ENCODE measurements around the gene FHOD1.

The FHOD1 gene

GRCh38 chr16:67188798-67189197 is 58.5 kb downstream of the FHOD1 start:
- no peak for DNase-seq

- DNase-seq, result no peak
Measured at GRCh38 chr16:67188323-67188722, 59.0 kb downstream of the FHOD1 start.

- no peak for DNase-seq
Measured at GRCh38 chr16:67187175-67187890, 59.9 kb downstream of the FHOD1 start.

GRCh38 chr16:67186550-67186950 is 60.7 kb downstream of the FHOD1 start:
- DNase-seq, result no peak

GRCh38 chr16:67185651-67186134 is 61.6 kb downstream of the FHOD1 start:
- DNase-seq, result no peak

GRCh38 chr16:67184995-67185650 is 62.2 kb downstream of the FHOD1 start:
- peak; percentile 50 to 81 (median 72) for DNase-seq

GRCh38 chr16:67184453-67184994 is 62.8 kb downstream of the FHOD1 start:
- DNase-seq, result no peak

GRCh38 chr16:67183627-67184452 is 63.4 kb downstream of the FHOD1 start, which contains the start of gene MATCAP1:
Gene MATCAP1 (minus strand): TSS chr16:67183963. CDS start chr16:67180610, 3,353 bp downstream.
- DNase-seq, result peak; percentile 66 to 86 (median 74)

- no peak for DNase-seq
Measured at GRCh38 chr16:67183284-67183626, 64.0 kb downstream of the FHOD1 start.

- no peak for DNase-seq
Measured at GRCh38 chr16:67182288-67182687, 65.0 kb downstream of the FHOD1 start.

GRCh38 chr16:67181346-67181745 is 65.9 kb downstream of the FHOD1 start:
- no peak for DNase-seq

- no peak for DNase-seq
Measured at GRCh38 chr16:67180166-67180565, 67.1 kb downstream of the FHOD1 start.

GRCh38 chr16:67179421-67180080 is 67.7 kb downstream of the FHOD1 start:
- no peak for DNase-seq
